DOHH2 (cell line): ENCODE data around the gene CAND2.

ENCODE experiments used
- H3F3A ChIP-seq: fragments of 200-600 bp; sonication (generic), shearing (Covaris generic); 2 replicates; pipeline ENCODE4 v1.6.0; 2016; ENCODE audit warnings: antibody characterized with exemption, mild to moderate bottlenecking; ENCODE audit not compliant: control insufficient read depth, insufficient read depth
- H3K27ac ChIP-seq: fragments of 200-600 bp; sonication (generic); 2 replicates; pipeline ENCODE4 v1.5.1; 2014; ENCODE audit warnings: low read depth, mild to moderate bottlenecking, low read length, moderate library complexity
- H3K27me3 ChIP-seq: fragments of 200-600 bp; sonication (generic); 2 replicates; pipeline ENCODE4 v1.6.1; 2014; ENCODE audit warnings: mild to moderate bottlenecking, low read length, mixed read lengths; ENCODE audit not compliant: control insufficient read depth
- H3K36me3 ChIP-seq: fragments of 200-600 bp; sonication (generic); 2 replicates; pipeline ENCODE4 v1.6.1; 2014; ENCODE audit warnings: mild to moderate bottlenecking, low read length, moderate library complexity, mixed read lengths; ENCODE audit not compliant: control insufficient read depth
- H3K4me1 ChIP-seq: fragments of 200-600 bp; sonication (generic); 2 replicates; pipeline ENCODE4 v1.6.1; 2014; ENCODE audit warnings: mild to moderate bottlenecking, low read length, mixed read lengths; ENCODE audit not compliant: control insufficient read depth
- H3K4me2 ChIP-seq: fragments of 200-600 bp; sonication (generic); 2 replicates; pipeline ENCODE4 v1.6.0; 2014; ENCODE audit warnings: mild to moderate bottlenecking, low read length, moderate library complexity
- H3K4me3 ChIP-seq: fragments of 200-600 bp; sonication (generic); 2 replicates; pipeline ENCODE4 v1.5.1; 2014; ENCODE audit warnings: mild to moderate bottlenecking, low read length, mixed read lengths
- H3K79me2 ChIP-seq: fragments of 200-600 bp; sonication (generic); 2 replicates; pipeline ENCODE4 v1.6.1; 2014; ENCODE audit warnings: mild to moderate bottlenecking, low read length, mixed read lengths; ENCODE audit not compliant: control insufficient read depth
- H3K9me2 ChIP-seq: fragments of 200-600 bp; sonication (generic); replicated peaks from 2 replicates; pipeline ENCODE4 v1.6.1; 2014; ENCODE audit warnings: mild to moderate bottlenecking, low read length, mixed read lengths; ENCODE audit not compliant: control insufficient read depth
- H3K9me3 ChIP-seq: fragments of 200-600 bp; sonication (generic); 2 replicates; pipeline ENCODE4 v1.6.1; 2014; ENCODE audit warnings: antibody characterized with exemption, low read length, mixed read lengths; ENCODE audit not compliant: control insufficient read depth, insufficient read depth
- H4K20me1 ChIP-seq: fragments of 200-600 bp; sonication (generic); 2 replicates; pipeline ENCODE4 v1.6.0; 2014; ENCODE audit warnings: low read depth, mild to moderate bottlenecking, antibody characterized with exemption, low read length, moderate library complexity; ENCODE audit not compliant: control insufficient read depth, insufficient read depth
- EZH2phosphoT487 ChIP-seq: fragments of 200-600 bp; sonication (generic); IDR thresholded peaks from 2 replicates; pipeline ENCODE4 v1.6.1; 2017; ENCODE audit warnings: borderline replicate concordance, mild to moderate bottlenecking, antibody characterized with exemption, low read length, moderate library complexity, mixed read lengths
- TF ChIP-seq, protein P1 (sequence below): fragments of 200-600 bp; sonication (generic); IDR thresholded peaks from one replicate; pipeline ENCODE4 v1.5.1; 2014; ENCODE audit warnings: antibody characterized with exemption, mild to moderate bottlenecking, low read depth, low read length; ENCODE audit not compliant: poor library complexity, severe bottlenecking

Gene CAND2

DNA sequence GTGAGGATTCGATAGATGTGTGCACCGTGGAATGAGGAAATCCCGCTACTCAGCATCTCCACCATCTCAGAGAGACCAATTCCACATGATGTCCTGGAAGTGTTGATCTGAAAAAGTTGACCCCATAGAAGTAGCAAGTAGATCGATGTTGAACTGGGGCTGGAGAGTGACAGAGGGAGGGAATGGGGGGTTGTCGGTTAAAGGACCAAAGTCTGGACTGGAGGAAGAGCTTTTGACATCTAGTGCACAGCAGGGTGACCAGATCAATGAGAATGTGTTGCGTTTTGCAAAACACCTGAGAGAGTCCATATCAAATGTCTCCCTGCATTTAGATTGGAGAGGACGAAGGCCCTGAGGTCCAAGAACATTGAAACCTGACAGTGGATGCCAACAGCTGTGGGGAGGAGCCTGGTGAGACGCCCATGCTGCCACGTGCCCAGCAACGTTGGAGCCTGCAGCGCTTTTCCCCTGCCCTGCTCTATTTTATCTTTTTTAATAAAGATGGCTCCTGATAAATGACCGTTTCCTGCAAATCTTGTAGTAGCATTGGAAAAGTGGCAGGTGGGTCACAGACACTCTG lies 75.0 kb downstream of the CAND2 start:
- Histone ChIP-seq H3K4me3 (no peak overlapping the region), H3K4me2 (no peak overlapping the region), H4K20me1 (no peaks in the 10 kb centered on the region), H3K9me2 (no peaks in the 10 kb centered on the region), H3K27ac (no peak overlapping the region), H3K27me3 (peaks cover 21% of the 10 kb centered on the region), H3K79me2 (no peaks in the 10 kb centered on the region), H3K36me3 (no peaks in the 10 kb centered on the region), H3K9me3 (no peaks in the 10 kb centered on the region), H3K4me1 (peaks cover 11% of the 10 kb centered on the region), H3F3A (no peaks in the 10 kb centered on the region)
- TF ChIP-seq, protein P1, sequence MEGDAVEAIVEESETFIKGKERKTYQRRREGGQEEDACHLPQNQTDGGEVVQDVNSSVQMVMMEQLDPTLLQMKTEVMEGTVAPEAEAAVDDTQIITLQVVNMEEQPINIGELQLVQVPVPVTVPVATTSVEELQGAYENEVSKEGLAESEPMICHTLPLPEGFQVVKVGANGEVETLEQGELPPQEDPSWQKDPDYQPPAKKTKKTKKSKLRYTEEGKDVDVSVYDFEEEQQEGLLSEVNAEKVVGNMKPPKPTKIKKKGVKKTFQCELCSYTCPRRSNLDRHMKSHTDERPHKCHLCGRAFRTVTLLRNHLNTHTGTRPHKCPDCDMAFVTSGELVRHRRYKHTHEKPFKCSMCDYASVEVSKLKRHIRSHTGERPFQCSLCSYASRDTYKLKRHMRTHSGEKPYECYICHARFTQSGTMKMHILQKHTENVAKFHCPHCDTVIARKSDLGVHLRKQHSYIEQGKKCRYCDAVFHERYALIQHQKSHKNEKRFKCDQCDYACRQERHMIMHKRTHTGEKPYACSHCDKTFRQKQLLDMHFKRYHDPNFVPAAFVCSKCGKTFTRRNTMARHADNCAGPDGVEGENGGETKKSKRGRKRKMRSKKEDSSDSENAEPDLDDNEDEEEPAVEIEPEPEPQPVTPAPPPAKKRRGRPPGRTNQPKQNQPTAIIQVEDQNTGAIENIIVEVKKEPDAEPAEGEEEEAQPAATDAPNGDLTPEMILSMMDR = no peak
- TF ChIP-seq EZH2phosphoT487 = no peak

DNA sequence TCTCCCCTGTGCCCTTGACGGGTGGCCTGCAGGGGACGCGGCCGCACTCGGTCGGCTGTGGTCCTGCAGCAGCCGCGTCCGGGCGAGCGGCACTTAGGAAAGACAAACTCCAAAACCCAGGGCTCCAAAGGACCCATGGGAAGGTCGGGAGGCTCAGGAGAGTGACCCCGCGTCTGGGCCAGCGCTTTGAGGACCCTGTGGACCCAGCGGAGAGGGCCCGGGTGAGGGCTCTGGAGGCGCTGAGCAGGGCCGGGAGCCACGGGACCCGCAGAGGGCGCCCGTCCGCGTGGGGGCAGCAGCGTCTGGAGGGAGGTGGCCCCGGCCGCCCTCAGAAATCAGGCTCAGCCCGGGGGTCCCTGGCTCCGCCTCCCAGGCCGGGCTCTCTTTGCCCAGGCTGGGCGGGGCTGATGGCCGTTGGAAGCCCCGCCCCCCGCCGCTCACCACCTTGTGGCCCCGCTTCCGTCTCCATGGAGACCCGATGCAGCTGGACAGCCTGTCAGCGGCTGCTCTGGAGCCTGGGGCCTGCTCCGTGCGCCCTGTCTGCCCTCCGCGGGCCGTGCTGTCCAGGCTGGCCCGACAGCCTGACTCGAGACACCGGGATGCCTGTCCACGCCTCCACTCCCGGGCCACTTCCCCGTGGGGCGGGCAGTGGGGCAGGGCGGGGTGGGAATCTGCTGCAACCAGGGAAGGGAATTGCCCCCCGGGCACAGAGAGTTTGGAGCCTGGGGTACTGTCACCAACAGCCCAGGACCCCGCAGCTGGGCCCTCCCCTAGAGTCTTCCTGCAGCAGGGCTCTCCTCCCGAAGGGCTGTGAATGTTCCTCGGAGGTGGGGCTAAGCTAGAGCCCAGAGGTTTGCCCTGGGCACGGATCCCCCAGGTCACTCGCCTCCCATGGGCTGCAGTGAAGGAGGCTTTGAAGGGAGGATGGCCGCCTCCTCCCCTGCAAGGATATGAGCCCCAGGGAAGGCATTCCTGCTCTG lies 79.7 kb downstream of the CAND2 start:
- H3K4me3 ChIP-seq = no peak overlapping the region
- H3K27ac ChIP-seq = no peak overlapping the region
- H3K4me2 ChIP-seq = no peak overlapping the region

DNA sequence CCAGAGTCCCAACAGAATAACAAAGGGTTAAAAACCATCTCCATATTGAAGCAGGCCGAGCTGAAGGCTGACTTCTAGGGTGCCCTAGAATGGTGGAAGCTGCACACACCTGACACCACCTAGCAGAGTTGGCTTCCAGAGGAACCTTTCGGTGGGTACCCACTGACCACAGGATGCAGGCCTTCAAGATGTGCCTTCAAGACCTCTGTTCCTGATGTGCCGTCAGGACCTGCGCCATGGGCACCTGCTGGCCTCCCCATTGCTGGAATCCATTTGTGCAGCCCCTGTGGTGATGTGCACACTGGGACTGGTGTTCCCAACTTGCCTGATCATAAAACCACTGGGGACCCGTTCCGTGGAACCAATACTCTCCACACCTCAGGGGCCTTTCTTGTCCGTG lies 80.6 kb downstream of the CAND2 start:
- no peaks in the 10 kb centered on the region for H3K79me2 ChIP-seq
- no peaks in the 10 kb centered on the region; the same call in 1 of the 2 replicates for H3F3A ChIP-seq
- no peaks in the 10 kb centered on the region for H3K9me2 ChIP-seq
- no peak overlapping the region for H3K4me3 ChIP-seq
- no peaks in the 10 kb centered on the region for H3K36me3 ChIP-seq
- no peaks in the 10 kb centered on the region for H3K27me3 ChIP-seq
- H4K20me1 ChIP-seq = no peaks in the 10 kb centered on the region
- no peak overlapping the region for H3K27ac ChIP-seq
- no peak for TF ChIP-seq EZH2phosphoT487
- TF ChIP-seq, protein P1 = no peak
- no peaks in the 10 kb centered on the region for H3K9me3 ChIP-seq
- peaks cover 1% of the 10 kb centered on the region for H3K4me1 ChIP-seq
- H3K4me2 ChIP-seq = no peak overlapping the region

More for the DNA sequence above, 79.7 kb downstream of the CAND2 start:
- H3K9me3 ChIP-seq = no peaks in the 10 kb centered on the region
- no peaks in the 10 kb centered on the region for H3K4me1 ChIP-seq
- TF ChIP-seq EZH2phosphoT487 = no peak
- TF ChIP-seq, protein P1 = peak; percentile 11
- no peaks in the 10 kb centered on the region for H3K36me3 ChIP-seq
- H3K27me3 ChIP-seq = no peaks in the 10 kb centered on the region
- no peaks in the 10 kb centered on the region; the same call in 1 of the 2 replicates for H3F3A ChIP-seq
- no peaks in the 10 kb centered on the region for H4K20me1 ChIP-seq
- H3K9me2 ChIP-seq = no peaks in the 10 kb centered on the region
- H3K79me2 ChIP-seq = no peaks in the 10 kb centered on the region
